Motor neuron (in vitro differentiated cells): ENCODE results near the gene ANKFY1. TPM values are rescaled to one million over a fixed set of nuclear protein-coding genes. Genes with fewer than 3 reads are reported as not detected.

Experiments
- ATAC-seq, 8 experiments: fragments of 200-7000 bp; cut with Tn5 transposase; replicated peaks in 6 of 8; 2 replicates each; pipeline ENCODE4 v1.8.0; 2021; ENCODE audit warnings: mild to moderate bottlenecking in 8 of 8, moderate library complexity in 8 of 8
- H3K27ac ChIP-seq, 2 donors: fragments of 250-450 bp; sonication (Bioruptor Pico); 2 replicates each; pipeline ENCODE4 v1.9.0; 2021; ENCODE audit warnings: antibody characterized with exemption in 2 of 2, mild to moderate bottlenecking in 2 of 2, moderate library complexity in 1 of 2
- H3K4me1 ChIP-seq, 2 donors: fragments of 250-450 bp; sonication (Bioruptor Pico); replicated peaks in 1 of 2; 2 replicates each; pipeline ENCODE4 v1.6.1; 2021; ENCODE audit warnings: antibody characterized with exemption in 2 of 2, mild to moderate bottlenecking in 2 of 2, moderate library complexity in 1 of 2
- H3K4me3 ChIP-seq, 5 donors: fragments of 250-450 bp; sonication (Bioruptor Pico); 2 replicates each; pipeline ENCODE4 v1.9.0; 2021; ENCODE audit warnings: antibody characterized with exemption in 5 of 5, mild to moderate bottlenecking in 5 of 5, moderate library complexity in 4 of 5
- WGBS, 10 experiments: fragments of 450-650 bp; shearing (Covaris generic); methylation state at CpG; one replicate each; pipeline ENCODE4 v1.0.0; 2022; 5-methylcytosine and 5-hydroxymethylcytosine counted together
- in situ Hi-C, 9 experiments: fragments of 400-800 bp; cut with MboI; loops; one replicate each; pipeline ENCODE4 v1.15.0; 2021; ENCODE audit warnings: low sequenced_read_pairs in 9 of 9, low pct_unique_long_range_greater_than_20kb in 2 of 9; ENCODE audit not compliant: unreplicated experiment in 9 of 9
- total RNA-seq, 8 experiments: library from RNA; unstranded; fragments of 300-600 nt; gene quantifications; 2 replicates each; pipeline versions ENCODE4 v1.2.3 to v1.2.4, GENCODE V29; 2022

Gene ANKFY1
- total RNA-seq, 8 experiments from 2014 or later, result 17.0 to 49.1 (median 25.4) TPM

DNA sequence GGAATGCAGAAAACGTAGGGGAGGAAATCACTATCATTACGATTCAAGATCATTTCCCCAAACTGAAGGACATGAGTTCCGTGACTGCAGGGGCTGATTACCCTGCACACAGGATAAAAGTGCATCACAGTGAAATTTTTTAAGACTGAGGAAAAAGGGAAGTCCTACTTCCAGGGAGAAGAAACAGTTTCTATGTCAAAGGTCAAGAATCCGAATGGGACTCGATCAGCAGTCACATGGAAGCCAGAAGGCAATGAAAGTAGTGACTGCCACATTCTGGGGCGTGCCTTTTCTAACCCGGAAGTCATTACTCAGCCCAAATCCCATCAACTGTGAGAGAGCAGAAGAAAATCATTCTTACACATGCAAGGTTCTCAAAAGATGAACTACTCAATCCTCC lies 133.1 kb downstream of the ANKFY1 start:
- Histone ChIP-seq H3K27ac (no peak overlapping the region), H3K4me1 (no peaks in the 10 kb centered on the region), H3K4me3 (no peak overlapping the region)
- ATAC-seq, result peak in 3 of 8 experiments; percentile 25 to 92 (median 91)
- in situ Hi-C loops, result no loop called here
- WGBS, 10 experiments, result 18 to 100% (median 67%) methylated on average over 2 to 7 of the region's 7 CpGs; no CpG with 5 or more reads in 1 of the 10 experiments

DNA sequence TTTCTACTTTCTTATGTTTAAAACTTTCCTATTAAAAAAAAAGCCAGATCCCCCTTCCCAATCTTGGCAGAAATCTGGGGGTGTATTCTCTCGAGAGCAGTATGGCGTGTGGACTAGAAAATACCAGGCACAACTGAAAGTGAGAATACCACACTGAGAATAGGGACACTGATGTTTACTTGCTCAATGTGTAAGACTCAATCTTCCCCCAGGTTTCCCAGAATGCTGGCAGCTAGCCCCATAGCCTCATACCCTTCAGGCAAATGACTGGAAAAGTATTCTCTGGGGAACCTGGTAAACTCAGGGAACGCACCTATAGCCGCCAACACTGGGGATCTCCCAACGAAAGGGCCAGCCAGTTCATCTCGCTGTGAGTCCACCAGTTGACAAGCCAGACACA lies 136.2 kb downstream of the ANKFY1 start:
- no peak overlapping the region for H3K4me3 ChIP-seq
- H3K27ac ChIP-seq, result no peak overlapping the region
- 77 to 100% (median 92%) methylated on average over 2 to 6 of the region's 6 CpGs; no CpG with 5 or more reads in 1 of the 10 experiments for WGBS, 10 experiments
- in situ Hi-C loops, result no loop called here
- ATAC-seq, result no peak
- H3K4me1 ChIP-seq, result no peaks in the 10 kb centered on the region

DNA sequence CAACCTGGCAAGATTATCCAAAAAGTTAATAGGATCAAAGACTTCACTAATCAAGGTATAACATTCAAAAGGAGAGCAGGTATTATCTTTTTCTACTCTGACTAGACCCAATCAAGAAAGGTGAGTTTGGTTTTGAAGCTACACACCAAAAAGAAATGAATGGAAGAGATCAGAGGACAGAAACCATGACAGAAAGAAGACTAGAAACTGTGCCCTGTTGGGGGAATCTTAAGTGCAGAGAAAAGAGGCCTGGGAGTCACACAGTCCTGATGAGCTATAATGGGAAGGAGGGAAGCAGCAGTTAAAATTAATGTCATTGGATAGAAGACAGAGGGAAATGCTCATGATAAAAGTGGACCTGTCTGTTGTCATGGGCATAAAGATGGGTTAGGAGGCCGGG lies 138.2 kb downstream of the ANKFY1 start:
- in situ Hi-C loops, result no loop called here
- no peak for ATAC-seq
- Histone ChIP-seq H3K4me3 (no peak overlapping the region), H3K4me1 (no peaks in the 10 kb centered on the region), H3K27ac (no peak overlapping the region)
- WGBS, 10 experiments, result 86 to 100% (median 100%) methylated on average over 1 of the region's 1 CpG; no CpG with 5 or more reads in 7 of the 10 experiments

DNA sequence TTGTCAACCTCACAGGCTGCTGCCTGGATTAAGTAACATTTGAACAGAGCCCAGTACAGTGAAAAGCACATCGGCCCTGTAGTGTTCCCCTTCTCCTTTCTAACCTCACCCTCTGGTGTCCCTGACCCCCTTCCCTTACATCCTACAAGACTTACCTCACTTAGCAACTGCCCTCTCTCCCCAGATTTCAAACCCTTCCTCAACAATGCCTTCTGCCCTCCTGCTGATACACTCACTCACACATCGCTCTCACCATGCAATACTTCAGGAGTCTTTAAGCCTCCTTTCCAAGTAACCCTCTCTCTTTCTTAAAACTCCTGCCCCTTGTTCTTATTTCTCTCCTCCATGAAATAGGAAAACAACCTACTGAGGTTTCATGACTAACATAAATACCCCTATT lies 138.8 kb downstream of the ANKFY1 start:
- no peak for ATAC-seq
- no peaks in the 10 kb centered on the region for H3K4me1 ChIP-seq
- in situ Hi-C loops, result no loop called here
- 30 to 100% (median 83%) methylated on average over 1 to 2 of the region's 2 CpGs; no CpG with 5 or more reads in 4 of the 10 experiments for WGBS, 10 experiments
- H3K27ac ChIP-seq, result no peak overlapping the region
- no peak overlapping the region for H3K4me3 ChIP-seq

DNA sequence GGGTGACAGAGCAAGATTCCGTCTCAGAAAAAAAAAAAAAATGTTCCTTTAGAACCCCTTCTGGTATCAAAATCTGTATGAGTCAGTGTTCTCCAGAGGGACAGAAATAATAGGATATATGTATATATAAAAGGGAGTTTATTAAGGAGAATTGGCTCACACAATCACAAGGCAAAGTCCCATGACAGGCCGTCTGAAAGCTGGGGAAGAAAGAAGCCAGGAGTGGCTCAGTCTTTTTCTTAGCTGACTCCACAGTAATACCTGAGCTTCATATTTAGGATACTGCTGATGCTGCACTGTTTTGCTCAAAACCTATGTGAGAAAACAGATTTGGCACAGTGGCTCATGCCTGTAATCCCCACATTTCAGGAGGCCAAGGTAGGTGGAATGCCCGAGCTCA lies 143.4 kb downstream of the ANKFY1 start:
- WGBS, 10 experiments, result 63 to 100% (median 90%) methylated on average over 1 to 2 of the region's 3 CpGs; no CpG with 5 or more reads in 2 of the 10 experiments
- Histone ChIP-seq H3K27ac (no peak overlapping the region), H3K4me3 (no peak overlapping the region), H3K4me1 (no peaks in the 10 kb centered on the region)
- ATAC-seq, result no peak
- in situ Hi-C loops, result no loop called here

DNA sequence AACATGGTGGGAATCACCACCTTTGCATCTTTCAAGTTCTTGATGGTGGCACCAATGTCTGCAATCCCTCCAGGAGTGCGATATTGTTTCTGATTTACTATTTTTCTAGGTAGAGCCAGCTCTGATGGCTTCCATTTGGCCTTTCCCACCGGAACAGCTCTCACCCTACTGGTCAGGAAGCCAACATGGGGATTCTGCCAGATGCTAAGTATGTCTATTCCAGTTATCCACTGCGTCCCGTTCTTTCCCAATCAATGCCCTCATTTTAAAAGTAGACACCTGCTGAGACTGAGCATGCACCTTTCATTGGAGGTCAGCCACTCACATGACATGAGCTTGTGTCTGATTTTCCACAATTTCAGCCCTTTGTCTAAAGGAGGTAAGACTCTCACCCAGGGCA lies 144.5 kb downstream of the ANKFY1 start:
- H3K27ac ChIP-seq, result no peak overlapping the region
- H3K4me1 ChIP-seq, result no peaks in the 10 kb centered on the region
- 50 to 100% (median 83%) methylated on average over 1 to 4 of the region's 4 CpGs; no CpG with 5 or more reads in 2 of the 10 experiments for WGBS, 10 experiments
- no peak for ATAC-seq
- in situ Hi-C loops, result no loop called here
- no peak overlapping the region for H3K4me3 ChIP-seq

DNA sequence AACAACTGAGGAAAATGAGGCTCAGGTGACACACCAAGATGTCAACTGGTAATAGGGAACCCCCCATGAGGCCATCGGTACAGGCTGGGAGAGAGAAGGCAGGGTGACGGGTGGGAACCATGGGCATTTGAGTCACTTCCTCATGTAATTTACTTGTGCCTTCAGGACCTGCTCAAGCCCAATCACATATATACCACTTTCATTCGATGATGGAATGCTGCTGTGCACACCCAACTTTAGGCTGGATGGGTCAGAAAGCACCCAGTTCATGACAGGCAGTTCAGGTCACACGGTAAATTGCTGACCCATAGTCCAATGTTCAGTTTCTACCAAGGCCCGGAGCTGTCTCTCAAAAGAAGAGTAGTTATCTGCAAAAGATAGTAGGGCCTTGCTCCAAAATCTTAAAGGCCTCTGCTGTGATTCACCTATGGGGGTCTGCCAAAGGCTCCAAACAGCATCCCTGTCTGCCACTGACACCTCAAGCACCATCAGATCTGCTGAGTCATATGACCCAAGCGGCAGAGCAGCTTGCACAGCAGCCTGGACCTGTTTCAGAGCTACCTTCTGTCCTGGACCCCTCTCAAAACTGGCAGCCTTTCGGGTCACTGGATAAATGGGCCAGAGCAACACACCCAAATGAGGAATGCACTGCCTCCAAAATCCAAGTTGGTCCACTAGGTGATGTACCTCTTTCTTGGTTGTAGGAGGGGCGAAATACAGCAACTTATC lies 145.6 kb downstream of the ANKFY1 start:
- in situ Hi-C loops, result no loop called here
- Histone ChIP-seq H3K4me1 (no peaks in the 10 kb centered on the region), H3K4me3 (no peak overlapping the region), H3K27ac (no peak overlapping the region)
- WGBS, 10 experiments, result 82 to 100% (median 100%) methylated on average over 1 to 4 of the region's 8 CpGs; no CpG with 5 or more reads in 3 of the 10 experiments
- ATAC-seq, result no peak

DNA sequence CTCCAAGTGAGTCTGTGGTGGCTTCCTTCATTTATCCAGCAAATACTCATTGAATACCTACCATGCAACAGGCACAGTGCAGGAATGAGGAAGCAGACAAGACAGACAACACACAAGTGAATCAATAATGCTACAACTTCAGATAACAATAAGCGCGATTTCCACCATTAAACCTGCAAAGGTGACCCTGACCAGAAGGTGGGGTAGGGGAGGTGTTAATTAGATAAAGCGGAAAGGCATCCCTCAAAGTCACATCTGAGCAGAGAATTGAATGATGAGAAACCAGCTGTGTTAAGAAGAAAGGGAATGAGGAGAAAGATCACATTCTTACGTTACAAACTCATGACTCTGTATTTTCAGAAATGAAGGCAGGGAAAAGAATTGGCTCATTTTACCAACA lies 147.3 kb downstream of the ANKFY1 start:
- Histone ChIP-seq H3K27ac (no peak overlapping the region), H3K4me1 (no peaks in the 10 kb centered on the region), H3K4me3 (no peak overlapping the region)
- WGBS, 10 experiments, result 71 to 100% (median 80%) methylated on average over 1 to 4 of the region's 4 CpGs; no CpG with 5 or more reads in 3 of the 10 experiments
- ATAC-seq, result no peak
- in situ Hi-C loops, result no loop called here

Other genes starting within 250 kb of the ANKFY1 start
- 10 to 100 TPM; 19.5 to 47.7 (median 29.1) TPM for gene ZZEF1, start 120.9 kb downstream of the ANKFY1 start, total RNA-seq
- 10 to 100 TPM; 20.7 to 53.2 (median 25.9) TPM for gene CYB5D2, start 120.8 kb downstream of the ANKFY1 start, total RNA-seq
- gene UBE2G1, start 102.7 kb upstream of the ANKFY1 start, total RNA-seq, result 10 to 100 TPM; 22.2 to 43.2 (median 30.4) TPM
- gene SPNS3, start 170.0 kb upstream of the ANKFY1 start, total RNA-seq, result under 1 TPM in 4 of 8 experiments, not detected in 4; 0.05 to 0.66 (median 0.49) TPM
- 10 to 100 TPM in 4 of 8 experiments, 1 to 10 TPM in 4; 2.2 to 25.6 (median 11.6) TPM for gene SPNS2, start 234.9 kb upstream of the ANKFY1 start, total RNA-seq